ENCODE measurements around the gene MLKL.
"Not testable (repeated sequence)": the region's sequence is repeated elsewhere in the genome, so short reads cannot be mapped to it uniquely, and the experiment has no call there.

Gene MLKL

DNA sequence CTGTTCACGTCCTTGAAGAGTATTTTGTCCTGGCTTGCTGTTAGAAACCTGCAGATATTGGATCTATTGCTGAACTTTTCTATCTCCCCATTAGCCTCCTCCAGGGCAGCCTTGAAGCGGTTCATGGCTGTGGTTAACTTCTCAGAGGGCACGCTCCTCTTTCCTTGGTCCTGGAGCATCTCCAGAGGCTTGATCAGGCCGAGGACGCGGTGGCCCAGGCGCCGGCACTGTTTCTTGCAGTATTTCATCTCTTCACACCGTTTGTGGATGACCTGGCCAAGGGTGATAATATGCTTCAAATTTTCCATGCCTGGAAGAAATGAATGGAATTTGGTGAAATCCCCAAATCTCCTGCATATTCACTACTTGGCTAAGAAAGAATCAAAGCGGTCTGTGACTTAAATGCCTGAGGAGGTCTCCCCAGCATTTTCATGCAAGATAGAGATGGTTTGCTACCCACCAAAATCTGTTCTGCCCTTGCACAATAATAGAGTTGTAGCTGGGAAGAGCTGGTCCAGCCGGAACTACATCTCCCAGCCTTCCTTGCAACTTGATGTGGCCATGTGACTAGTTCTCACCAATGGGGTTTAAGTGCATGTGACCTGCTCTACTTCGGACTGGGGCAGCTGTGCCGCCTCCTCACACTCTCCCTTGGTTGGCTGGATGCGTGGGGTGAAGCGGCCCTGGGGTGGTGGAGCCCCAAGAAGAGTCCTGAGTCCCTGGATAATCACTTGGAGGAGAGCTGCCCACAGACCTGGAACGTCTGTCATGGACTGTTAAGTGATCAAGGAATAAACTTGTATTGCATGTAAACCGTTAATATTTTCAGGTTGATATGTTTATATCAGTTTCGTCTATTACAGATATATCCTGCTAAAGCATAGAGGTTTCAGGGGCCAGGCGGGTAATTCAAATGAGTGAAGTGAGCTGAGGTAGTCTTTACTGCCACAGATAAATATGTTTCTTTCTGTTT lies 4.9 kb downstream of the MLKL start:
- DNase-seq: peak in 3 of 4 experiments; percentile 8 to 38 (median 10)

DNA sequence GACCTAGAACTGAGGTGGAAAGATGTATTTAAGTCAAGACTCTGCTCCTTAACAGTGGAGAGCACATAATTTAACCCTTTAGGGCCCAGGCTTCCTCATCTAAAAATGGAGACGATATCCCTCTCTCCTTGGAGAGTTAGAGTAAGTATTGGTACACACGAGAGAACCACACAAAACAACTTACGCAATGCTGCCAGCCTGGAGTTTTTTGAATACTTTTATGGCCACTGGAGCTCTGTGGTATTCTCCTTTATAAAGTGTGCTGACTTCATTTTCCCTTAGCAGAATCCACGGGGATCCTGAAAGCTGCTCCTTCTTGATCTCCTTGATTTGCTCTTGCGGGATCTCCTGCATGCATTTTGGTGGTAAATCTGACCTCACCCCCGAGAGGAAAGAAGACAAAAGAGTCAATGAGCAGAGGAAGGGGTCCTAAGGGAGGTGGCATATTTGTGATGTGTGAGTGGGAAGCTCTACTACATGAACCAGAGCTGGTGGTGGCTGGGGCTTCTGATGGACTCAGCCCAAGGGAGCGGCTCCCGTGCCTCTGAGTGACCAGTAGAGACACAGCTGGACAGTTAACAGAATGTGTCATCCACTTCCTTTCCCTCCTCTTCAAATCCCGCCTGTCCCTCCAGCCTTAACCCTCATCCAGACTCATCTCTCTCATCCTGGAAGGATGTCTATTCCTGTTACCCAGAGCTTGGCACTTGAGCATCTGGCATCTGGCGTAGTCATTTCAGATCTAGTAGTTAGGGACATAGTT lies 9.4 kb downstream of the MLKL start:
- DNase-seq: no peak

DNA sequence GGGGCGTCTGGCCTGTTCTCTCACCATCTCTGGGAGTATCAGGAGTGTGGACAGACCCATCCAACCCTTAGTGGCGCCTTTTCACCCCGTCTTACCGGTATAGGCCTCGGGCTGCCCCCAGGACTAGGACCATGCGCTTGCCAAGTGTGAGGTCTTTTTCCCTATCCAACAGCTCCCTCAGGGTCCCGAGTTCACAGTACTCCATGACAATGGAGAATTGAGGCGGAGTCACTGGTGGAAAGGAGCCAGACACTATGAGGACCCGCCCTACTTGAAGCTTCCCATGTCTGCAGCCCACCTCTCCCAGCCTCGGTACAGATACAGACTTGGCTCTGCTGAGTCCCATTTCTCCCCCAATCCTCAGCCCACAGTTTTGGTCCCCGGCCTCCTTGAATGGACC lies 18.1 kb downstream of the MLKL start:
- DNase-seq: no peak

DNA sequence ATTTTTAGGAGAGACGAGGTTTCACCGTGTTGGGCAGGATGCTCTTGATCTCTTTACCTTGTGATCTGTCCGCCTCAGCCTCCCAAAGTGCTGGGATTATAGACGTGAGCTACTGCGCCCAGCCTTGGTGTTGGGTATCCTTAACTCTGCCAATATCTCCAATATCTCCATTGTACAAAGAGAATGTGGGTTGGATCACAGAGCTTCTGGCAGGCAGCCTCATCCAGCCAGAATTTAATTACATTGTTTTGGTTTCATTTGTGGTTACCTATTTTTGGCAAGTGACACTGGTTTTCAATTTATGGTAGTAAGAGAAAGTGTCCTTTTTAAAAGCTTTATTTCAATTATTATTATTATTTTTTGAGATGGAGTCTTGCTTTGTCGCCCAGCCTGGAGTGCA lies 20.0 kb downstream of the MLKL start:
- no peak for DNase-seq

DNA sequence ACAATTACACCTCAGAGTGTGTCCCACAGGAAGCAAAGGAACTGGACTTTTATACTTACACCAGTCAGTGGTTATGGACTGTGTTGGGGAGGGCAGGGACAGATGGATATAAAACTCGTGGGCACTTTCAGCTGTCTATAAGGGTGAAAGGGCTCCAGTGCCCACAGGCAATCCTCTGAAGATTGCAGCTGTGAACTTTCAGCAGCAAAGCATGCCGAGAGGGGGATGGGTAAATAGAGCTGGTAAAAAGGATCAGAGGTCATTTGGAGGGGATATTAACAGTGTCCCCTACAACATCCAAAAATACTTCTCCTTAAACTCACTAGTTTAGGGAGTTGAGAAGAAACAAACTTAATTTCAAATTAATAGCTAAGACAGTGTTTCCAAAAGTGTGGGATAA lies 20.7 kb downstream of the MLKL start:
- no peak for DNase-seq

DNA sequence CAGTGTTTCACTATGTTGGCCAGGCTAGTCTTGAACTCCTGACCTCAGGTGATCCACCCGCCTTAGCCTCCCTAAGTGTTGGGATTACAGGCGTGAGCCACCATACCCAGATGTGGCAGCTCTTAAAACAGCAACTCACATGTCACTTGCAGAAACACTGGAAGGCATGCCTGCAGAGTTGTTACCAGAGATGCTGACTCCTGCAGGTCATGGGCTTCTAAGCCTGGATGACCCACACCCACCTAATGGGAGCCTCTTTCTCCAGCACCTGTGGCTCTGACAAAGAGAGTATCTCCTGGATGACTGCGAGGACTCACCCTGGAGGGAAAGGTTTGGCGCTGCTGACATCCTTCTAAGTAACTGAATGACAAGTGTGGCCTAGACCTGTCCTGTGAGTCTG lies 22.8 kb downstream of the MLKL start:
- no peak for DNase-seq

DNA sequence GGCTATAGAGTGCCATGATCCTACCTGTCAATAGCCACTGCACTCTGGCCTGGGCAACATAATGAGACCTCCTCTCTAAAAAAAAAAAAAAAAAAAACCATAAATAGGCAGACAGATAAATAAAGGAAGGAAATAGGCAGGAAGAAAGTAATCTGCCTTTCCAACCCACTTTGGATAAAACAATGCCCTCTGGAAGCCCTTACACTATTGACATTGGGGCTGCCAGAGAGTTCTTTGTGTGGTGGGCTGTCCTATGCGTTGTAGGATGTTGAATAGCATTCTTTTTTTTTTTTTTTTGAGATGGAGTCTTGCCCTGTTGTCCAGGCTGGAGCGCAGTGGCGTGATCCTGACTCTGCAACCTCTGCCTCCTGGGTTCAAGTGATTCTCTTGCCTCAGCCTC lies 26.8 kb downstream of the MLKL start:
- no peak for DNase-seq

DNA sequence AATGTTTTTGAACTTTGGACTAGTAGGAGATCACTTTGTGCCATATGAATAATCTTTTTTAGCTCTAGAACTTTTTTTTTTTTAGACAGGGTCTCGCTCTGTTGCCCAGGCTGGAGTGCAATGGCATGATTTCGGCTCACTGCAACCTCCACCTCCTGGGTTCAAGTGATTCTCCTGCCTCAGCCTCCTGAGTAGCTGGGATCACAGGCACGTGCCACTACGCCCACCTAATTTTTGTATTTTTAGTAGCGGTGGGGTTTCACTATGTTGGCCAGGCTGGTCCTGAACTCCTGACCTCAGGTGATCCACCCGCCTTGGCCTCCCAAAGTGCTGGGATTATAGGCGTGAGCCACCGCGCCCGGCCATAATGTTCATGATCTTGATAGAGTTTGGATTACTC lies 31.8 kb downstream of the MLKL start:
- not testable (repeated sequence) for DNase-seq

DNA sequence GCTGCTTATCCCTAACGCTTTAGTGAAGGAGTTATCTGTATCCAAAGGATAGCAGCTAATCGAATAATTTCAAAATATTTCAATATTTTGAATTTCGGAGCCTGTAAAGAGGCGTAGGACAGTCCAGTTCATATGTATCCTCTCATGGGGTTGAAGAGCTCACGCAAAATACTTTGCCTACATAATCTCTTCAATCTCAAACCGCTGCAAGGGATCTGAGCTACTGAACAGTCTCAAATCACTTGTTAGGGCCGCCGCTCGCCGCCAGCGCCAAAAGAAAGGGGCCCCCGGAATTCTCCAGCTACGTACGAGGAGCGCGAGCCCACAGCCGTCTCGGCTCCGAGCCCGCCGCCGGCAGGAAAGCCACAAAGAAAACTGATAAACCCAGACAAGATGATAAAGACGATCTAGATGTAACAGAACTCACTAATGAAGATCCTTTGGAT lies 33.4 kb downstream of the MLKL start:
- no peak for DNase-seq

DNA sequence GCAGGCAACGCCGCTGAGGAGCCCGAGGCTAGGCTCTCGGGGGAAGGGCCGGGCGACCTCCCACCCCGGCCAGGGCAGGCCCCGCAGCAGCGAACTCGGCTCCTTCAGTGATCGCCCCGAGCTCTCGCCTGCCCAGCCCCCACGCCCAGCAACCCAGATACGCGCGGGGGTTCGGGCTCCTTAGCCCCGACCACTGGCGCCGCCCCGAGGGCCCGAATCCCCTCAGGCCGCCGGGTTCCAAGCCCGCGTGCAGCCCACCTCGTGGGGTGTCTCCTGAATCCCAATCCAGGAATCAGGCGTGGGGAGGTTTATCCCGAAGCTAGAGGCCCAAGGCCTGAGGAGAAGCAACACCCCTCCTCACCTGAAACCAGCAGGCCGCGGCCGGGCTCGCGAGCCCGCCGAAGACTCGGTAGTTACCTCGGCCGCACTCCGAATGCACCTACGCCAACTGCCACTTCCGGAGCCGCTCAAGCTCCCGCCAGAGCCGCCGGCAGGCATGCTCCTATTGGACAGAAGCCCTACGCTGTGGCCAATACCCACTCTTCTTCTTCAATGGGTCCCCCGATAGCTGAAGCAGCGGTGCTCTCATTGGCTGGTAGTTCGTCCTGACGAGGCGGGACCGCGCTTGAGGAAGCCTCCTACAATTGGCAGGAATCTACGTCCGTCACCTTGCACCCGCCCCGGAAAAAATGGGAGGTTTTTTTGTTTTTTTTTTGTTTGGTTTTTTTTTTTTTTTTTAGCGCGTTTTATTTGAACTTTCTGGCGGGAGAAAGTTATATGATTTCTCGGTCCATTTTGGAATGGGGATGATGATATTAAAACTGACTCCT lies 34.0 kb downstream of the MLKL start, which contains the start of gene RFWD3:
Gene RFWD3 (minus strand): TSS at position 453 of the 830 bp plus-strand sequence. CDS start 5,428 bp downstream, outside the sequence.
- peak; percentile 89 to 92 (median 90) for DNase-seq

DNA sequence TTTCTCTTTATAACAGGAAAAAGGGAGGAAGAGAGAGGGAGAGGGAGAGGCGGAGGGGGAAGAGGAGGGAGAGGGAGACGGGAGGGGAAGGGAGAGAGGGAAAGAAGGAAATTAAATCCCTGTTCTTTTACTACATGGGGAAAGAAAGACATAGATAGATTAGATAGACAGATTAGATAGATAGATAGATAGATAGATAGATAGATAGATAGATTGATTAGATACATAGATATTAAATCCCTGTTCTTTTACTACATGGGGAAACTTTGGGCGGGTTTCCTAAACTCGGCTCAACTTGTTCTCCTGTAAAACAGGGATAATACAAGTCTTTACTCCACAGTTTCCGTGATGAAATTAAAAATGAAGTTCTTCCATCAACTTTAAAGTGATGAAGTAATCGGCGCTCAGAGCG lies 34.6 kb downstream of the MLKL start:
- no peak for DNase-seq

DNA sequence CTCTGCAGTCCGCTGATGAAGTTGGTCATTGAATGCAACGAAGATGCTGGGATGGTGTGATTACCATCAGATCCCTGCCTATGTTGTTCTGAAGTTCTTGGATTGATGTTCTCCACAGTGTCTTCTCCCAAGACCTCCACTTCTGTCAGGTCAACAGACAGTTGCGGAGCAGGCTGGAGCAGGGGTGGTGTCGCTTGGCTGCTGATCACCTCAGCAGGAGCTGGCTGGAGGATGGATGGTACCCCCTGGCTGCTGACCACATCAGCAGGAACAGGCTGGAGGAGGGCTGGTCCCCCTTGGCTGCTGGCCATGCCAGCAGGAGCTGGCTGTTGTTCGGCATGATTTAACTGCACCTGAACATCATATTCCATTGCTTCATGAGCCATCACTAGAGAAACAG lies 39.6 kb downstream of the MLKL start:
- no peak for DNase-seq

DNA sequence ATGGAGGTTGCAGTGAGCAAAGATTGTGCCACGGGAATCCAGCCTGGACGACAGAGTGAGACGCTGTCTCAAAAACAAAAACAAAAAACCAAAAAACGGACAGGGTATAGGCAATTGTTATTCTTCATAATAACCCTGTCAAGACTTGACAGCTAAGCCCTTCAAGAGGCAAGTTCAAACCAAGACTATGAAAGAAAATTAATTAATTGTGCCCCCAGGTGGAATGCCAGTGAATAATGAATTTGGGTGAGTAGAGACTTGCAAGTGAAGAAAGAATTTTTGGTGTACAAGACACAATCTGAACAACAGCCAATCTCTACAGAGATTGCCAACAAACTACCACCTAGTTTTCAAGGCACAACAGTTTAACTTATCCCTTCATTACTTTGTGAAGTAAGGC lies 40.3 kb downstream of the MLKL start:
- no peak for DNase-seq

DNA sequence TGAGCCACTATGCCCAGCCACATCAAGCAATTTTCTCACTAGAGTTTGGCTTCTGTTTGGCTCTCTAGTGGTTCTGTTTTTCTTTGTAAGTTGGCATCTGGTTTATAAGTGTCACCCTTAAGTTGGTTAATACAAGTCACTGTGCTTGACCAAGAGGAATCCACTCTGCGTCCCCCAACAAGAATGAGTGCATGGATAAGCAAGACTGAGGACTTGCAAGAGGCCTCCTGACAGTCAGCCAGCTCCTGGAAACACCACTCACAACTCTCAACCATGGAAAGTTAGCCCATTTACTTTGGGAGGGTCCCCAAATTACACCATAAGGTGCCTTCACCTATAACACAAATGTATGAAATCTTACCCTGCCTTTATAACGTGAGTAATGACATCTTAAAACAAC lies 41.6 kb downstream of the MLKL start:
- no peak for DNase-seq

DNA sequence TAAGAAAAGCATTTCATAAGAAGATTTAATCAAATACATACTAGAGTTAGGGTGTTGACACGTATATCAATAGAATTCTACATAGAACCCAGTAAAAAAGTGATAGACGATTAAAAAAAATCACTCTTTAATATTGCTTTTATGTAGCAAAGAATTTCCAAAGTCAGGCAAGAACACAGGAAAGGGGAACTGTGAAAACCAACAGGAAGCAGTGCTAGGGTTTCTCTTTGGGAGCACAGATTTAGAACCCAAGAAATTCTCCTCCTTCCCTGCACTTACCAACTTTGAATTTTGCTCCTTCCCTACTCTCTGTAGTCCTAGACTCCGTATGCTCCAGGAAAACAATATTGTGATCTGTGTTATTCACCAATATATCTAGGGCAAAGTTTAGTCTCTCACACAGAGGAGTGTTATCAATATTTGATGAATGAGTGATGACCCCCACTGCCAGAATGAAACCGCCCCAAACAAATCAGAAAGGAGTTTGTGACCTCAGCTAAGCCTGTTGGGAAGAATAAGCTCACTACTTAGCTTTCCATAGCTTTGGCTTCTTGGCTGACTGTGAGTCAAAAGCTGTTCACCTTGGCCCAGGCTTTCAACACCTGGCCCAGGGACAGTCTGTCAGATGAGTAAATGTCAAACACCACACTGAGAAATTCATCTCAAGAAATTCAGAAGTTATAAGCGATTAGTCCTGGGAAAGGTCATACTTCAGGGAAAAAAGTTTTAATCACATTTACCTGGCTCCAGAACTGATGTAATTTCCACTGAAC lies 42.6 kb downstream of the MLKL start:
- DNase-seq: no peak

DNA sequence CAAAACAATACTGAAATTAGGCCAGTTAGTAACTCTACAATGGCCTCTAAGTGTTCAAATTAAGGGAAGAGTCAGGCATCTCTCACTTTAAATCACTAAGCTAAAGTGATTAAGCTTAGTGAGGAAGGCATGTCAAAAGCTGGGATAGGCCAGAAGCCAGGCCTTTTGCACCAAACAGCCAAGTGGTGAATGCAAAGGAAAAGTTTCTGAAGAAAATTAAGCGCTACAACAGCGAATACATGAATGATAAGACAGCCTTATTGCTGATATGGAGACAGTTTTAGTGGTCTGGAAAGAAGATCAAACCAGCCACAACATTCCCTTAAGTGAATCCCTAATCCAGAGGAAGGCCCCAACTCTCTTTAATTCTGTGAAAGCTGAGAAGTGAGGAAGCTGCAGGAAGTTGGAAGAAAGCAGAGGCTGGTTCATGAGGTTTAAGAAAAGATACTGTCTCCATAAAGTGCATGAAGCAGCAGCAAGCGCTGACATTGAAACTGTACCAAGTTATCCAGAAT lies 46.1 kb downstream of the MLKL start:
- no peak for DNase-seq

DNA sequence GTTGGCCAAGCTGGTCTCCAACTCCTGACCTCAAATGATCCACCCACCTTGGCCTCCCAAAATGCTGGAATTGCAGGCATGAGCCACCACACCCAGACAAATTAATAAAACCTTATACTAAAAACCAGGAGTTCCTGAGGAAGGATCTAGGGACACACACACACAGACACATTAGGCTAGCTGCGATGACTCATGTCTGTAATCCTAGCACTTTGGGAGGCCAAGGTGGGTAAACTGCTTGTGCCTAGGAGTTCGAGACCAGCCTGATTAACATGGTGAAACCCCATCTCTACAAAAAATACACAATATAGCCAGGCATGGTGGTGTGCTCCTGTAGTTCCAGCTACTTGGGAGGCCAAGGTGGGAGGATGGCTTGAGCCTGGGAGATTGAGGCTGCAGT lies 47.8 kb downstream of the MLKL start:
- DNase-seq: not testable (repeated sequence)

DNA sequence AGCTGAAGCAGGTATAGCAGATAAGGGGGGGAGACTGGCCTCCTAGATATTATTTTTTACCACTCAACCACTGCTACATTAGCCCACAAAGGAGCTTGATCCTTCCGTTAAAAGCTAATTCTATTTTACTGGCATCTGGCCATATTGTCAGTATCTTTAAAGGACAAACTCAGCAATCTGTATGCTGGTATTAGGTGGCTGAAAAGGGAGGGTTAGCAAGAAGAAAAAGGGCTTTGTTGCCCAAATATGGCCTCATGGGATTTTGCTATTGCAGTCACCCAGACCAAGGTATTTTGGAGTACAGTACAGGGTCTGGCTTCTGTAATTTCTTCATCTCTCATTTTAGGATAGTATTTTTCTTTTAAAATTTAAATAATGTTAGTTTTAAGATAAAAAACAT lies 48.4 kb downstream of the MLKL start:
- DNase-seq: no peak

DNA sequence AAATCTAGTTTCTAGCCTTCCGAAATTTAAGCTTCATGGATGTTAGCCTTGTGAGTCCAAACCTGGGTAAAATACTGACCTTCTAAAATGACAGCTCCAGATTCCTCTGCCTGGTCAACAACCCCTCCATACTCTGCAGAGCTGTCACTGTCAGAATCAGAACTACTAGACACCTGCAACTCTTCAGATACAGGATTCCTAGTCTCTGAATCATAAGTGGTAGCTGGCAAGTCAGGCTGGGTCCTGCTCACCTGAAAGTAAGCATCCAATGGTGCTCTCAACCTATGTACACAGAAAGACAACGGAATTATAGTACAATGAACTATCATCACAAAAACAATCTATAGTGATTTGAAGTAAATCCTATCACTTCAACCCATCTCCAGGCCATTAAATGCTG lies 48.8 kb downstream of the MLKL start:
- DNase-seq: no peak

DNA sequence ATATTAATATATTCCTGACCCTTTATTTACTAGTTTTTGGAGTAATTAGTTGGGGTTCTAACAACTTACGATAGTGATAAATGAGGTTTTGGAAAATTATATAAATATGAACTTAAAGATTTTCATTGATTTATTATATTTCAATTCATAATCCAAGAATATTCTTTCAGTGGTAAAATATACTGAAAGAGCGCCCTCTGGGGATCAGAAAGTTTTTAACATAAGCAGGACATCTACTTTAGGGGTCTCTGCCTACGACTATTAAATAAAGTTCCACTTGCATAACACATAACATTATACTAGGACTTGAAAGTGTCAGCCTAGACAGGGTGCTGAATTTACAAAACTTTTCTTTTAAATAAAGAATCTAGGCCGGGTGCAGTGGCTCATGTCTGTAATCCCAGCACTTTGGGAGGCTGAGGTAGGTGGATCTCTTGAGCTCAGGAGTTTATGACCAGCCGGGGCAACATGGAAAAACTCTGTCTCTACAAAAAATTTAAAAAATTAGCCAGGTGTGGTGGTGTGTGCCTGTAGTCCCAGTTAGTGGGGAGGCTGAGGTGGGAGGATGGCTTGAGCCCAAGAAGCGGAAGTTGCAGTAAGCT lies 49.6 kb downstream of the MLKL start:
- no peak for DNase-seq

DNA sequence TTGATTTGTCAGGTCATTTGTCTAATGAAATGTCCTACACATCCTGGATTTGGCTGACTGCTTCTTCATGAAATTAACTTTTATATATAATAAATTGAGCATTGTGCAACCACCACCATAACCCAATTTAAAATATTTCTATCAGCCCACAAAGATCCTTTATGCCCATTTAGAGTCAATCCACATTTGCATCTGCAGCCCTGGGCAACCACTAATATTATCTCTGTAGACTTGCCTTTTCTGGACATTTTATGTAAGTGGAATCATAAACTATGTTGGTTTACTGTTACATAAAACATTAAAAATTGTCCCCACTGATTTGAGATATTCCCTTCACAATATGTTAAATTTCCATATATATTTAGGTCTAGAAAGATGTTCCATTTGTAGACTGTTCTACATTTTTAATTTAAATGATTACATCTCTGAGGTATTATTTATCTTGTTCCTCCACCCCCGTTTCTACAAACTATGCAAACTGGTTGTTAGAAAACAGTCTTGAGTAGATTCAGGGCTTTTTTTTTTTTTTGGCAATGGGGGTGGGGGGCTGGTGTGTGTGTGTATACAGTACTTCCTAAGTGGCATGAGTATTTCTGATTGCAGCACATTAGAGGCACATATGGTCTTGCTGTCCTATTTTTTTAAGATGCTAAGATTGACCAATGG lies 50.7 kb downstream of the MLKL start:
- no peak for DNase-seq

Measured in activated CD4-positive, CD25-positive, alpha-beta regulatory T cell (primary cell).